Prostate gland (tissue), 2 donors: ENCODE data around the gene MSMP.

Source experiments
- POLR2AphosphoS5 ChIP-seq: sonication (generic); formaldehyde crosslinking; IDR thresholded peaks from one replicate; pipeline ENCODE4 v1.6.1; 2017; ENCODE audit warnings: antibody characterized with exemption
- TF ChIP-seq, protein P1 (sequence below), 4 experiments: fragments of 200-600 bp in 2 of 4; fragments of 450-650 bp in 2 of 4; sonication (generic) in 2 of 4; IDR thresholded peaks; 1 replicate in 3 of 4; 2 replicates in 1 of 4; pipeline ENCODE4 v1.5.1; 2016 to 2019; ENCODE audit warnings: antibody characterized with exemption in 4 of 4, mild to moderate bottlenecking in 2 of 4, moderate library complexity in 2 of 4

DNA sequence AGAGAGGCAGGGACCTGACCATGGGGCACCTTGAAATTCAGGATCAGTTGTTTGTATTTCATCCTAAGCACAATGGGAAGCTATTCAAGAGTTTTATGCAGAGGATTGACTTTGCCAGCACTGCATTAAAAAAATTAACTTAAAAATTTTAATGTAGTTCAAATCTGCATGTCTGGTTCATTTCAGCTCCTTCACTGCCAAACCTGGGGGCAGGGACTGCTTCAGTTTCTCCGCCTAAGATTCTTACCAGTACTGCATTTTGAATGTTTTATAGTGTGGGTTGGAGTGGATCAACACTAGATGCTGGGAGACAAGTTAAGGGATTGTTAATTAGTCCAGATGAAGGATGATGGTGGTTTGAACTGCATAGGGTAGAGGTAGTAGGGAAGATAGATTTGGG, 15.7 kb upstream of the MSMP start:
- TF ChIP-seq, protein P1, sequence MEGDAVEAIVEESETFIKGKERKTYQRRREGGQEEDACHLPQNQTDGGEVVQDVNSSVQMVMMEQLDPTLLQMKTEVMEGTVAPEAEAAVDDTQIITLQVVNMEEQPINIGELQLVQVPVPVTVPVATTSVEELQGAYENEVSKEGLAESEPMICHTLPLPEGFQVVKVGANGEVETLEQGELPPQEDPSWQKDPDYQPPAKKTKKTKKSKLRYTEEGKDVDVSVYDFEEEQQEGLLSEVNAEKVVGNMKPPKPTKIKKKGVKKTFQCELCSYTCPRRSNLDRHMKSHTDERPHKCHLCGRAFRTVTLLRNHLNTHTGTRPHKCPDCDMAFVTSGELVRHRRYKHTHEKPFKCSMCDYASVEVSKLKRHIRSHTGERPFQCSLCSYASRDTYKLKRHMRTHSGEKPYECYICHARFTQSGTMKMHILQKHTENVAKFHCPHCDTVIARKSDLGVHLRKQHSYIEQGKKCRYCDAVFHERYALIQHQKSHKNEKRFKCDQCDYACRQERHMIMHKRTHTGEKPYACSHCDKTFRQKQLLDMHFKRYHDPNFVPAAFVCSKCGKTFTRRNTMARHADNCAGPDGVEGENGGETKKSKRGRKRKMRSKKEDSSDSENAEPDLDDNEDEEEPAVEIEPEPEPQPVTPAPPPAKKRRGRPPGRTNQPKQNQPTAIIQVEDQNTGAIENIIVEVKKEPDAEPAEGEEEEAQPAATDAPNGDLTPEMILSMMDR (IDR thresholded peaks at IDR 0.05) = no peak
- TF ChIP-seq POLR2AphosphoS5 = no peak
